Epithelial cell of prostate (primary cell): ENCODE measurements around the gene INHBA.
A peak's percentile ranks its signal among the peaks of the same experiment; 100 is the strongest.

Experiments used
- DNase-seq: peaks from one replicate; pipeline ENCODE4 v3.0.0-alpha.2; 2011; ENCODE audit warnings: low read depth, low spot score
- H3K27ac ChIP-seq: fragments of 450-650 bp; 2 replicates; pipeline ENCODE4 v1.5.1; 2017; ENCODE audit warnings: mild to moderate bottlenecking

The INHBA gene

DNA sequence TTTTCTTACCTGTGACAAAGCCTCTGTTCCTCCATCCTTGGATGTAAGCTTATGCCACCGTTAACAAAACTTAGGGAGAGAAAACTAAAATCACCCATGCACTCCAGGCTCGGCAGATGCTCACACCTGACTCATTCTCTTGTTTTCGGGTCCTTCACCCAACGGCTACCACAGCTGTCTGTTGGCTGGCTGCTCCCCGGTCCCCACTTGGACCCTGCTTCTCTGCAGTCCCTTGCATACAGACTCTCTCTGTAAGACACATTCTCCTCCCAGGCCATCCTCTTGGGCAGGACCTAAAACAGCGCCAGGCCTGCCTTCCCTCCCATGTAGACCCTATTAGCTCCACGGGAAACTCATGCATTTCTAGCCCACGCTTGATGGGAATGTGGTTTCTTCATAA, 12.1 kb upstream of the INHBA start:
- no peak for DNase-seq

DNA sequence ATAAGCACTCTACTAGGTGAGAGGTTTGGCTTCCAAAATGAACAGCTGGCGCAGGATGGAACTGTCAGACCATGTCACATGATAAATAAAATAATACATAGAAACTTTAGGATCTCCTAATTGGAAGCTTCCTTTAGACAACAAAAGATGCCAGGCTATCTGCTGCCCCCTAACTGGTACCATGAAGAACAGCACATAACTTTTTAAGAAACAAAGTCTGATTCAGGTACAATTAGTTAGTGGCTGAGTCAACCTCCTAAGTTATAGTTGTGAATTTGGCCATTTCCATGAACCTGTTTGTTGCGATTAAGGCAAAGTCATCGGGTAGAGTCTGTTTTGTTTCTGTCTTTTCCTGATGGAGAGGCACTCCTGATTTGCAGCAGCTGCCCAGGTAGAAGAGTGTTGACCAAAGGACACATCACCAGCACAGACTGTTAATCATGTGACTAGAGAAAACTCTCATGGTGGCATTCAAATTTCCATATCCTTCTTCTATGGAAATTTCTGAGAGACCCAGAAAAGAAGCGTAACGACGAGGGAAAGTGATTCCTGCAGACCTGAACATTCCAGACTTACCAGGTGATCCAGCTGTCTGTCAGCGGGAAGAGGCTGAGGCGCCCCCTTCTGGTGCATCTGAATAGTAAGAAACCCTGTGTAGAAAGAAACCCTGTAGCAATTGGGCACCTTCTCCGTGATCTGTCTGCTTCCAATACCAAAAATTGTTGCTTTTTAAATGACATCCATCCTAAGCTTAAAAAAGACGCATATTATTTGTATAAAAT, 8.6 kb upstream of the INHBA start:
- no peak overlapping the region for H3K27ac ChIP-seq
- DNase-seq = no peak

More for the DNA sequence above, 12.1 kb upstream of the INHBA start:
- H3K27ac ChIP-seq = no peak overlapping the region

DNA sequence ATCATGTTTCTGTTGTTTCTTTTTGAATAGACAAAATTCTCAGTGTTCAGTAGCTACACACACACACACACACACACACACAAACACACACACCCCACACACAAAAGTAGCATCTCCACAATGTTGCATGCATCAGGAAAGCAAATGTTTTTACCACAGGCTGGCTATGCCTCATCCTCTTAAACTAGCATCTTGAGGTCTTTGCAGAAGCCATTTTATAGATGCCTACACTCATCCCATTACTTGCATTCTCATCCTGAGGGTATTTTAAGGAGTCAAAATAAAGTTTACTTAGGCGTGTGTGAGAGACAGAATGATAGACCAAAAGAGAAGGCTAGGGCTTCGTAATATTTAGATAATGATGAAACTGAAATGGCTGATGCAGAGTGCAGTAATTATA, 7.9 kb upstream of the INHBA start:
- DNase-seq = no peak
- no peak overlapping the region for H3K27ac ChIP-seq

- H3K27ac ChIP-seq = no peak overlapping the region
- no peak for DNase-seq
These were observed 6.7 kb upstream of the INHBA start for GRCh38 chr7:41709621-41710020.

DNA sequence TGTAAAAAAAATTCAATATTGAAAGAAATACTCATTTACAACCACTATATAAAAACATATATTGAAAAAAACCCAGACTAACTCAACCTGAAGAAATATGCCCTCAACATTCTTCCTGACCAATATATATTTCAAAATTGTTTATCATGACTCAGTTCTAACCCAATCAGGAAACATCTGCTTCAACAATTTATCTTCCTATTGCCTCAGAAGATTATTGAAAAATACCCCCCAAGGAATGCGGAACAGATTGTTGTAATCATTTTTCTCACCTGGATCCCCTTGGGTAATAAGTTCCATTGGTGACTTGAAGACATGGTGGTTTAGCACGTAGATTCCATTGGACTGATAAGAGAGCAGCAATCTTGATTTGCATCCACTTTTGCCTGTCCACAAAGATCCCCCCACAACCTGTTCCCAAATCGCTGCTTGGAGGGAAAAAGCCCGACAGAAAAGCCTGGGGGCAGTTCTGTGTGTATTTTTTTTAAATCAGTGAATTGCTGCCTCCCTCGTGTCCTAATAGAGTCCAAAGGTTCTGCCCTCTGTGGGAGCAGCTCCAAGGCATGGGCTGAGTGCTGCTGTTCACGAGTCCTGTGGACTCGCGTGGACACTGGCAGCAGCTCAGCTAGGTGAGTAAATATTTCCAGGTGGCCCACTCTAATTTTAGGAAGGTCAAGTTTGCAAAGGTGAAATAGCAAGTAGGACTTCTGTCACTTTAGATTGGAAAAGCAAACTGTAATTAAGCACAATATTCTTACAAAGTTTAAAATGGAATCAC, 5.9 kb upstream of the INHBA start:
- no peak for DNase-seq

DNA sequence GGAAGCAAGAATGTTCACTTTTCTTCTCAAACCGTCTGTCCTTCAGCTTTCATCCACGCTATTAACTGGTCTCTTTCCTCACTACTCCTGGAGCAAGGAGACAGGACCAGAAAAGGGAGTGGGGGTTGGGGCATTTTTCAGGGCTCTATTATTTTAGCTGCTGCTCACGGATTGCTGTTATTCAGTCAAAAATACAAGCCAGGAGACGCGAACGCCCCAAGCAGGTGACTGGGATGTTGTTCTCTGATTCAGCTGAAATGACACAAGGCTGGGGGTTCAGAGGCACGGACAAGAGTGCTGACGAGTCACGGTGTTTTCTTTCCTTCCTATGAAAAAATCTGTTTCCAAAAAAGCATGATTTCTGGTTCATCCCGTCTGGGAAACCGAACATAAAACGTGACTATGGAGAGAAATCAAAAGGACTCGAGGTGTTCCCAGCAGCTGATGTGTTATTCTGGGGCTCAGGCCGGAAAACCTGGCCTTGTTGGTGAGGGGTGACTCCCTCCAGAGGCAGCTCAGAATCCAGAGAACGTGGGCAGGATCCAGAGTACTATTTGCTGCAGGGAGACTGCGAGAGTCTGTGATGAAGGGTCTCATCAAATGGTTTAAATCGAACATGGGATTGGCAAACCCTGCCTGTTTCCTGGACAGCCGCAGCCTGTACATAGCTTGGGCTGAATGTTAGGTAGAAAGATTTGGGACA, 3.5 kb upstream of the INHBA start:
- no peak for DNase-seq
- no peak overlapping the region for H3K27ac ChIP-seq

More for the DNA sequence above, 5.9 kb upstream of the INHBA start:
- no peak overlapping the region for H3K27ac ChIP-seq

GRCh38 chr7:41705109-41705901, 2.4 kb upstream of the INHBA start:
- peak overlapping the region; percentile 80 for H3K27ac ChIP-seq
- DNase-seq = no peak

- DNase-seq = no peak
- H3K27ac ChIP-seq = peak overlapping the region; percentile 80
These were observed 1.6 kb downstream of the INHBA start for GRCh38 chr7:41701068-41701941.

DNA sequence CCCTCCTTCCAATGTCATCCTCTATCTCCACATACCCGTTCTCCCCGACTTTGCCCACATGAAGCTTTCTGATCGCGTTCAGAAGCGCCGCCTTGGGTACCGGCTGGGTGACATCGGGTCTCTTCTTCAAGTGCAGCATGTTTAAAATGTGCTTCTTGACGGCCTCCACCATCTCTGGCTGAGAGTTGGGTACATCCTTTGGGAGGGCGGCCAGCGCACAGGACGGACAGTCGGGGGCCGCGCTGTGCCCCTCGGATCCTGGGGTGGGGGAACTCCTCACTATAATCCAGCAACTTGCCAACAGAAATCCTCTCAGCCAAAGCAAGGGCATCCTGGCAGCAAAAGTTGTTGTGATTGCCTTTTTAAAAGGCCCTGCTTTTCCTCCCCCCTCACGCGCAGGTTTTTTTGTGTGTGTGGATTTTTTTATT, 2.8 kb downstream of the INHBA start:
- H3K27ac ChIP-seq = peak overlapping the region; percentile 80

GRCh38 chr7:41699516-41699915, 3.4 kb downstream of the INHBA start:
- peak overlapping the region; percentile 80 for H3K27ac ChIP-seq
- DNase-seq = no peak

More for the DNA sequence above, 2.8 kb downstream of the INHBA start:
- no peak for DNase-seq

DNA sequence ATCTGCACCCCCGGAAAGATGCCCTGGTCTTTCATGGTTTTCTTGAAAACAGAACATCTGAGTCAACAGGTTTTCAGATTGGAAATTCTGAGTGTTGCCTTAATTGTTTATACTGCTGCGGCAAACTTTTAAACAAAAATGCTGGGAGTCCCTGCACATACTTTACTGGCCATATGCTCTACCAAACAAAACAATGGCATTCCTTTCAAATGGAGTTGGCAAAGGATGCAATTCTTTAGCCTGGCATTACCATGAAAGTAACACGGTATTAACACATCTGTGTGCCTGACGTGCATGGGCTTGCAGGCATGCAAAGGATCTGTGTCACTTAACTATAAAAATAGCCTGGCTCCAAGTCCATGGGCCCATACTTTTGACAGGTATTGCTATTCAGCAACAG, 4.2 kb downstream of the INHBA start:
- peak overlapping the region; percentile 80 for H3K27ac ChIP-seq
- peak; percentile 63 for DNase-seq

DNA sequence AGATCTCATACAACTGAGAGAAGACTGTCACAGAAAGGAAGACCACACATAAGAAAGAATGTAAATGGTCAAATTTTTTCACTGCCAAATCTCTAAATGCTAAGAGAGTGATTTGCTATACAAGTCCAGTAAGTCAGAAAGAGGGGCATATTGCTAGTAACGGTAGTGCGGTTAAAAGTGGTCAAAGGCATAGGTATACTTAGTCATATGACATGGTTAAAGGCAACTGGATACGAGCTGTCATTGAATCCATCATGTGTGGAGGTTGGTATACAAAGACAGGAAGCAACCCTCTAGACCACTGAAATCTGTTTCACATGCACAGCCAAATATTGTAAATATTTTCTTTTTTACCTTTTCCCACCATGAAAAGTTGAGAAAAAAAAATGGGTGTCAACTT, 4.8 kb downstream of the INHBA start:
- no peak for DNase-seq
- peak overlapping the region; percentile 80 for H3K27ac ChIP-seq

DNA sequence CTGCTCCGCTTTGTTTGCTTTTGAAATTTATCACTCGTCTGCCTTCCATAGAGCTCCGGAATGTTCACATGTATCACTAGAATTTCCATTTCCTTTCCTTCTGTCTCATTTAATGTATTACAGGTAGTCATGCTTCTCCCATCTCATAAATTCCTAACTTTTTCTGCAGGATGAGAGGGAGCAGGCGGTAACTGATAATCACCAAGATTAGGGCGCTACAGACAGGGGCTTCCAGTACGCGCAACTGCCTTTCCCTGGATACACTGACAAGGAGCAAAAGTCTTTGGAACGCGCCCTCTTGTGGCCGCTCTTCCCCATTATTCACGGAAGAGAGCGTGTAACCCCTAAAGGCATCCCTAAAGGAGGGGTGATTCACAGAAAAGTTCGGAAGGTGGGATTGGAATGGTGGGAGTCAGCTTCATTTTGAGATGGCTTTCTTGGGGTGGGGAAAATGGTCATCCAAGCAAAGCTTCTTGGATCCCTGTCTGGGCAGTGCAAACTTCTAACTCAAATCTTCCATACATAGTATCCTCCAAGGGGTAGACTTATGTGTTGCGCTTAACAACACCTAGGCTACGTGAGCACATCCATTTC, 6.5 kb downstream of the INHBA start:
- peak overlapping the region; percentile 80 for H3K27ac ChIP-seq
- no peak for DNase-seq

DNA sequence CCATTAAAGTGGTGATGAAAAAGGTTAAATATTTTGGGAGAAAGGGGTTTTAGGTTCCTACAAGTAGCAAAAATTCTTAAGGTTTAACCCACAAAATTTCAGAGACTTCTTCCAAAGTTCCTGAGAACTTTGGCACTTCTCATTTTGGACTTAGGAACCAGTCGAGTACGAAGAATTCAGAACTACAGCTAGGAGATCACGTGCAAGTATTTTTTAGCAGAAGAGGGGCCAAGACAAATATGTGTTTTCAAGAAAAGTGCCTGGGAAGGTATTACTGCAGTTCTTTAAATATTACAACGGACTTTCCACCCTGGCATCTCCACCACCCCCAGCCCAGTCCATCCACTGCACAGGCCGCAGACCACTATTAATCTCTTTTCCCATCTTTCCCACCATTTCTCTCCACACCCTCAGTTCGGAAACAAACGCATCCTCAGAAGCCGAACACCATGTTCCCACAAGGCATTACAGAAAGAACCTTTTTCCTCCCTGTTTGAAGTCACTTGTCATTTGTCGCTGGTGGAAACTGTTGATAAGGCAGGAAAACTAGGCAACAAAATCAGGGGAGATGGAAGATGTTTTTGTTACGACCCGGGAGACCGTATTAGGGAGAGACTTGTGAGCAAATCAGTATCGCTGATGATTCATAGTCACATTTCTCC, 7.1 kb downstream of the INHBA start:
- DNase-seq = no peak
- peak overlapping the region; percentile 80 for H3K27ac ChIP-seq

- H3K27ac ChIP-seq = peak overlapping the region; percentile 80
- DNase-seq = no peak
These were observed 8.4 kb downstream of the INHBA start for GRCh38 chr7:41694495-41694894.

- no peak for DNase-seq
- H3K27ac ChIP-seq = peak overlapping the region; percentile 80
These were observed 9.5 kb downstream of the INHBA start for GRCh38 chr7:41693150-41693997.

DNA sequence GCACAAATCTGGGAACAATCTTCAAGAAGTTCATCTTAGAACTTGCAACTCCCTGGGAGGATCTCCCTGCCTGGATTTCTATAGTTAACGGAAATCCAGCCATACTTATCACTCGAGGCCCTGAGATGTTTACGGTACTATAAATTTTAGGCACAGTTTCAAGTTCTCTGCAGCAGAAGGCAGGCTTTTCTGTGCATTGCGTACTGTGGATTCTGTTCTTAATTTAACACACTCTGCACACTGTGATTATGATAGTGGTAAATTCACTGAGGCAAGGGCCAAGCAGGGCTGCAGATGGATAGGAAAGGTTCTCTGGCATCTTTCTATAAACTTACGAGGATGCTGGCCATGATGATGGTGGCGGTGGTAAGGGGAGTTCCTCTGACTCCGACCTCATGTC, 10.6 kb downstream of the INHBA start:
- H3K27ac ChIP-seq = no peak overlapping the region

More for the DNA sequence above, 10.6 kb downstream of the INHBA start:
- no peak for DNase-seq
